NCI-H187 treated with DMSO at 0.1 percent for 48 hours (cell line): ENCODE measurements around the gene SBNO1.
A peak's percentile ranks its signal among the peaks of the same experiment; 100 is the strongest.
"Not testable (repeated sequence)": the region's sequence is repeated elsewhere in the genome, so short reads cannot be mapped to it uniquely, and the experiment has no call there.

Experiments
- DNase-seq: peaks from one replicate; lab custom pipeline; 2025; lab: John Stamatoyannopoulos, UW

Gene SBNO1

GRCh38 chr12:123248996-123249741, 115.5 kb downstream of the SBNO1 start:
- DNase-seq, result not testable (repeated sequence)

GRCh38 chr12:123248129-123248528, 116.5 kb downstream of the SBNO1 start:
- not testable (repeated sequence) for DNase-seq

- DNase-seq, result no peak
These were observed 119.0 kb downstream of the SBNO1 start for GRCh38 chr12:123245678-123246077.

GRCh38 chr12:123243671-123244262, 120.9 kb downstream of the SBNO1 start:
- no peak for DNase-seq

GRCh38 chr12:123242116-123242904, 122.3 kb downstream of the SBNO1 start:
- DNase-seq, result peak; percentile 41
